Measurements from ENCODE around the gene SEC63. TPM values are rescaled to one million over a fixed set of nuclear protein-coding genes. Genes with fewer than 3 reads are reported as not detected.

The SEC63 gene
- total RNA-seq, 1 experiment from 2014 or later, result 86.2 TPM

DNA sequence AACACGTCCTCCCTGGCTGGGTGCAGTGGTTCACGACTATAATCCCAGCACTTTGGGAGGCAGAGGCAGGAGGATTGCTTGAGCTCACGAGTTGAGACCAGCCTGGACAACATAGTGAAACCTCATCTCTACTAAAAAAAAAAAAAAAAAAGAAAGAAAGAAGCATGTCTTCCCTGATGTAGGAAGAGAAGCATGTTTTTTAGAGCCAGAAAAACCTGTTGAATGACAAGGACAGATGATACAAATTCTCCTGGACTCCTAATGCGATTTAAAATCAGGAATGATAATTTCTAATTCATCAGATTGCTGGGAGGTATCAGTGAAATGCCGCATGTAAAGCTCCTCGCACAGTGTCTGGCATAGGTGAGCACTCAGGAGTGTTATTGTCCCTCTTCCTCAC lies 23.7 kb upstream of the SEC63 start:
- Histone ChIP-seq H4K91ac (ENCODE audit: insufficient read length, low read depth, low read length) (no peak overlapping the region), H3K4me1 (ENCODE audit: insufficient read depth, low read length) (peaks cover 2% of the 10 kb centered on the region; the same call in 1 of the 2 replicates), H3K79me2 (ENCODE audit: insufficient read depth, low read length) (no peaks in the 10 kb centered on the region), H3K79me1 (ENCODE audit: insufficient read depth, low read depth, low read length, poor library complexity, severe bottlenecking) (no peaks in the 10 kb centered on the region), H3K27me3 (ENCODE audit: insufficient read depth, low read length) (no peaks in the 10 kb centered on the region), H2BK15ac (ENCODE audit: low read depth, low read length) (no peak overlapping the region), H2BK20ac (ENCODE audit: low read depth, low read length, poor library complexity, severe bottlenecking) (no peak overlapping the region), H2BK12ac (ENCODE audit: insufficient read length, low read depth, low read length) (no peak overlapping the region), H3K23ac (ENCODE audit: insufficient read length, low read depth, low read length) (no peak overlapping the region), H3T11ph (ENCODE audit: low read length) (no peak overlapping the region), H2AK5ac (ENCODE audit: insufficient read length, low read length) (no peak overlapping the region), H3K9me3 (ENCODE audit: control insufficient read depth, low read depth, low read length) (no peaks in the 10 kb centered on the region), H2AFZ (ENCODE audit: low read length) (no peak overlapping the region), H3K9ac (ENCODE audit: extremely low read depth, insufficient read length, low read length) (no peak overlapping the region), H3K4ac (ENCODE audit: low read depth, low read length) (no peak overlapping the region), H3K27ac (ENCODE audit: insufficient read length, low read depth, low read length) (no peak overlapping the region), H4K8ac (replicated peaks; ENCODE audit: insufficient read length, low read depth, low read length) (no peak overlapping the region), H3K23me2 (ENCODE audit: insufficient read length, low read depth, low read length, poor library complexity, severe bottlenecking) (no peaks in the 10 kb centered on the region), H2BK5ac (ENCODE audit: insufficient read length, low read length) (no peak overlapping the region), H4K20me1 (ENCODE audit: control insufficient read depth, insufficient read depth, insufficient read length) (no peaks in the 10 kb centered on the region), H3K56ac (ENCODE audit: insufficient read length, low read depth, low read length) (no peak overlapping the region), H3K4me2 (ENCODE audit: insufficient read depth, insufficient read length, low read length) (no peak overlapping the region), H2BK120ac (ENCODE audit: low read depth, low read length, poor library complexity, severe bottlenecking) (no peak overlapping the region), H4K5ac (ENCODE audit: insufficient read length, low read depth, low read length) (no peak overlapping the region), H3K14ac (ENCODE audit: insufficient read depth, low read length) (no peak overlapping the region), H3K18ac (ENCODE audit: insufficient read length, low read depth, low read length) (no peak overlapping the region)
- Mint-ChIP-seq H3K36me3 (ENCODE audit: insufficient read depth in 1 of 3, low read depth in 3 of 3) (no peaks in the 10 kb centered on the region; a peak in 1 of 7 replicates), H3K4me1 (peaks cover 10 to 19% of the 10 kb centered on the region in 2 experiments), H3K4me3 (no peak overlapping the region), H3K27ac (no peak overlapping the region), H3K27me3 (ENCODE audit: low read depth) (peaks cover 9% of the 10 kb centered on the region), H3K9me3 (peaks cover 0 to 4% of the 10 kb centered on the region in 2 experiments; a peak in 2 of 5 replicates)
- TF ChIP-seq, protein P1, sequence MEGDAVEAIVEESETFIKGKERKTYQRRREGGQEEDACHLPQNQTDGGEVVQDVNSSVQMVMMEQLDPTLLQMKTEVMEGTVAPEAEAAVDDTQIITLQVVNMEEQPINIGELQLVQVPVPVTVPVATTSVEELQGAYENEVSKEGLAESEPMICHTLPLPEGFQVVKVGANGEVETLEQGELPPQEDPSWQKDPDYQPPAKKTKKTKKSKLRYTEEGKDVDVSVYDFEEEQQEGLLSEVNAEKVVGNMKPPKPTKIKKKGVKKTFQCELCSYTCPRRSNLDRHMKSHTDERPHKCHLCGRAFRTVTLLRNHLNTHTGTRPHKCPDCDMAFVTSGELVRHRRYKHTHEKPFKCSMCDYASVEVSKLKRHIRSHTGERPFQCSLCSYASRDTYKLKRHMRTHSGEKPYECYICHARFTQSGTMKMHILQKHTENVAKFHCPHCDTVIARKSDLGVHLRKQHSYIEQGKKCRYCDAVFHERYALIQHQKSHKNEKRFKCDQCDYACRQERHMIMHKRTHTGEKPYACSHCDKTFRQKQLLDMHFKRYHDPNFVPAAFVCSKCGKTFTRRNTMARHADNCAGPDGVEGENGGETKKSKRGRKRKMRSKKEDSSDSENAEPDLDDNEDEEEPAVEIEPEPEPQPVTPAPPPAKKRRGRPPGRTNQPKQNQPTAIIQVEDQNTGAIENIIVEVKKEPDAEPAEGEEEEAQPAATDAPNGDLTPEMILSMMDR (conservative IDR thresholded peaks at IDR 0.05), result no peak
- no CpG with 5 or more reads among the region's 6 CpGs for WGBS (ENCODE audit: extremely low coverage, insufficient read length, low lambda C conversion rate)
- DNase-seq, result no peak

Data from H9 (cell line).